Astrocyte (in vitro differentiated cells and primary cell): Measurements from ENCODE around the gene DNER. TPM values are rescaled to one million over a fixed set of nuclear protein-coding genes. Genes with fewer than 3 reads are reported as not detected.

Experiments
- DNase-seq: peaks from one replicate; pipeline ENCODE4 v3.0.0-alpha.2; 2010; ENCODE audit warnings: low read depth
- FAIRE-seq: peaks from 2 replicates; lab custom pipeline; 2011; peaks lifted over from hg19 to GRCh38; lab: Jason Lieb, UNC
- H2AFZ ChIP-seq: 2 replicates; pipeline ENCODE4 v1.6.0; 2012; ENCODE audit warnings: low read depth, low read length, inconsistent platforms
- H3K27ac ChIP-seq: 2 replicates; pipeline ENCODE4 v1.5.1; 2011; ENCODE audit warnings: low read depth, low read length, inconsistent platforms
- H3K27me3 ChIP-seq: 2 replicates; pipeline ENCODE4 v1.6.0; 2011; ENCODE audit warnings: low read length, inconsistent platforms; ENCODE audit not compliant: insufficient read depth
- H3K36me3 ChIP-seq: 2 replicates; pipeline ENCODE4 v1.5.1; 2011; ENCODE audit warnings: low read length, inconsistent platforms; ENCODE audit not compliant: insufficient read depth
- H3K4me1 ChIP-seq: 2 replicates; pipeline ENCODE4 v1.5.1; 2011; ENCODE audit warnings: low read length, inconsistent platforms; ENCODE audit not compliant: insufficient read depth
- H3K4me2 ChIP-seq: 2 replicates; pipeline ENCODE4 v1.6.0; 2012; ENCODE audit warnings: low read length, inconsistent platforms
- H3K4me3 ChIP-seq: 2 replicates; pipeline ENCODE4 v1.5.1; 2011; ENCODE audit warnings: low read depth, mild to moderate bottlenecking, low read length, inconsistent platforms; ENCODE audit not compliant: insufficient read depth
- H3K79me2 ChIP-seq: 2 replicates; pipeline ENCODE4 v1.6.0; 2012; ENCODE audit warnings: mild to moderate bottlenecking, low read length, inconsistent platforms; ENCODE audit not compliant: insufficient read depth
- H3K9ac ChIP-seq: 2 replicates; pipeline ENCODE4 v1.6.0; 2012; ENCODE audit warnings: mild to moderate bottlenecking, low read length, inconsistent platforms
- H3K9me3 ChIP-seq: 2 replicates; pipeline ENCODE4 v1.5.1; 2012; ENCODE audit warnings: low read depth, mild to moderate bottlenecking, low read length, inconsistent platforms; ENCODE audit not compliant: insufficient read depth
- H4K20me1 ChIP-seq: 2 replicates; pipeline ENCODE4 v1.6.0; 2012; ENCODE audit warnings: low read length, inconsistent platforms; ENCODE audit not compliant: insufficient read depth
- H3K27ac Mint-ChIP-seq: one replicate; pipeline ENCODE4 v1.8.0; 2021; ENCODE audit warnings: mild to moderate bottlenecking, mixed read lengths; ENCODE audit not compliant: unreplicated experiment
- H3K27me3 Mint-ChIP-seq: one replicate; pipeline ENCODE4 v1.8.0; 2021; ENCODE audit warnings: low read depth, mixed read lengths; ENCODE audit not compliant: unreplicated experiment
- H3K36me3 Mint-ChIP-seq: one replicate; pipeline ENCODE4 v1.8.0; 2021; ENCODE audit warnings: low read depth, mixed read lengths; ENCODE audit not compliant: unreplicated experiment
- H3K4me1 Mint-ChIP-seq: one replicate; pipeline ENCODE4 v1.8.0; 2021; ENCODE audit warnings: low read depth, mixed read lengths; ENCODE audit not compliant: unreplicated experiment
- H3K4me3 Mint-ChIP-seq: one replicate; pipeline ENCODE4 v1.8.0; 2021; ENCODE audit warnings: mild to moderate bottlenecking, moderate library complexity, mixed read lengths; ENCODE audit not compliant: unreplicated experiment
- H3K9me3 Mint-ChIP-seq: one replicate; pipeline ENCODE4 v1.8.0; 2021; ENCODE audit warnings: mild to moderate bottlenecking, mixed read lengths; ENCODE audit not compliant: unreplicated experiment
- CTCF ChIP-seq: IDR thresholded peaks from 2 replicates; pipeline ENCODE4 v1.5.1; 2011; ENCODE audit warnings: low read depth, mild to moderate bottlenecking, inconsistent platforms, low read length, moderate library complexity; ENCODE audit not compliant: insufficient read depth
- EZH2 ChIP-seq: IDR thresholded peaks from 2 replicates; pipeline ENCODE4 v1.6.1; 2012; ENCODE audit warnings: mild to moderate bottlenecking, low read length, inconsistent platforms; ENCODE audit not compliant: insufficient read depth
- total RNA-seq: library from RNA; stranded (reverse); gene quantifications from 2 replicates; pipeline ENCODE4 v1.2.1, GENCODE V29; 2021

Gene DNER
- total RNA-seq, 1 donor from 2014 or later: 1.0 TPM

GRCh38 chr2:229575569-229576315 is 138.6 kb downstream of the DNER start:
- no peak overlapping the region for H3K4me3 ChIP-seq
- Mint-ChIP-seq H3K9me3 (no peaks in the 10 kb centered on the region), H3K27ac (no peak overlapping the region), H3K4me3 (no peak overlapping the region), H3K27me3 (peaks cover 10% of the 10 kb centered on the region), H3K4me1 (no peaks in the 10 kb centered on the region), H3K36me3 (no peaks in the 10 kb centered on the region)
- H3K4me1 ChIP-seq: no peaks in the 10 kb centered on the region
- H3K27ac ChIP-seq: no peak overlapping the region
- no peaks in the 10 kb centered on the region for H4K20me1 ChIP-seq
- H3K36me3 ChIP-seq: no peaks in the 10 kb centered on the region
- H2AFZ ChIP-seq: no peak overlapping the region
- no peaks in the 10 kb centered on the region for H3K9me3 ChIP-seq
- DNase-seq (peak; percentile 36), FAIRE-seq (no peak)
- no peaks in the 10 kb centered on the region for H3K79me2 ChIP-seq
- no peak overlapping the region for H3K4me2 ChIP-seq
- no peak for TF ChIP-seq EZH2
- no peak for TF ChIP-seq CTCF
- H3K9ac ChIP-seq: no peak overlapping the region
- no peaks in the 10 kb centered on the region for H3K27me3 ChIP-seq

GRCh38 chr2:229572507-229573271 is 141.7 kb downstream of the DNER start:
- no peak for FAIRE-seq
- no peak overlapping the region for H3K9ac ChIP-seq

More at GRCh38 chr2:229572507-229573271, 141.7 kb downstream of the DNER start:
- H3K4me1 ChIP-seq: no peaks in the 10 kb centered on the region
- peaks cover 3% of the 10 kb centered on the region for H3K27me3 Mint-ChIP-seq
- no peaks in the 10 kb centered on the region for H3K4me1 Mint-ChIP-seq
- no peaks in the 10 kb centered on the region for H3K9me3 Mint-ChIP-seq
- H3K4me3 ChIP-seq: no peak overlapping the region
- no peaks in the 10 kb centered on the region for H3K27me3 ChIP-seq
- no peak overlapping the region for H2AFZ ChIP-seq
- H3K4me3 Mint-ChIP-seq: no peak overlapping the region
- no peaks in the 10 kb centered on the region for H3K36me3 Mint-ChIP-seq
- H4K20me1 ChIP-seq: no peaks in the 10 kb centered on the region
- no peak for DNase-seq
- no peaks in the 10 kb centered on the region for H3K79me2 ChIP-seq
- no peak overlapping the region for H3K27ac Mint-ChIP-seq
- no peaks in the 10 kb centered on the region for H3K9me3 ChIP-seq
- no peak overlapping the region for H3K4me2 ChIP-seq
- TF ChIP-seq EZH2 (no peak), CTCF (no peak)
- no peak overlapping the region for H3K27ac ChIP-seq
- H3K36me3 ChIP-seq: no peaks in the 10 kb centered on the region
